GM18868 (cell line): ENCODE data around the gene GPR37.

Source experiments
- ATAC-seq: cut with Tn5 transposase; IDR thresholded peaks from one replicate; pipeline ENCODE4 v1.9.1; 2021; ENCODE audit warnings: mild to moderate bottlenecking, moderate library complexity; ENCODE audit not compliant: unreplicated experiment

The GPR37 gene, protein sequence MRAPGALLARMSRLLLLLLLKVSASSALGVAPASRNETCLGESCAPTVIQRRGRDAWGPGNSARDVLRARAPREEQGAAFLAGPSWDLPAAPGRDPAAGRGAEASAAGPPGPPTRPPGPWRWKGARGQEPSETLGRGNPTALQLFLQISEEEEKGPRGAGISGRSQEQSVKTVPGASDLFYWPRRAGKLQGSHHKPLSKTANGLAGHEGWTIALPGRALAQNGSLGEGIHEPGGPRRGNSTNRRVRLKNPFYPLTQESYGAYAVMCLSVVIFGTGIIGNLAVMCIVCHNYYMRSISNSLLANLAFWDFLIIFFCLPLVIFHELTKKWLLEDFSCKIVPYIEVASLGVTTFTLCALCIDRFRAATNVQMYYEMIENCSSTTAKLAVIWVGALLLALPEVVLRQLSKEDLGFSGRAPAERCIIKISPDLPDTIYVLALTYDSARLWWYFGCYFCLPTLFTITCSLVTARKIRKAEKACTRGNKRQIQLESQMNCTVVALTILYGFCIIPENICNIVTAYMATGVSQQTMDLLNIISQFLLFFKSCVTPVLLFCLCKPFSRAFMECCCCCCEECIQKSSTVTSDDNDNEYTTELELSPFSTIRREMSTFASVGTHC

DNA sequence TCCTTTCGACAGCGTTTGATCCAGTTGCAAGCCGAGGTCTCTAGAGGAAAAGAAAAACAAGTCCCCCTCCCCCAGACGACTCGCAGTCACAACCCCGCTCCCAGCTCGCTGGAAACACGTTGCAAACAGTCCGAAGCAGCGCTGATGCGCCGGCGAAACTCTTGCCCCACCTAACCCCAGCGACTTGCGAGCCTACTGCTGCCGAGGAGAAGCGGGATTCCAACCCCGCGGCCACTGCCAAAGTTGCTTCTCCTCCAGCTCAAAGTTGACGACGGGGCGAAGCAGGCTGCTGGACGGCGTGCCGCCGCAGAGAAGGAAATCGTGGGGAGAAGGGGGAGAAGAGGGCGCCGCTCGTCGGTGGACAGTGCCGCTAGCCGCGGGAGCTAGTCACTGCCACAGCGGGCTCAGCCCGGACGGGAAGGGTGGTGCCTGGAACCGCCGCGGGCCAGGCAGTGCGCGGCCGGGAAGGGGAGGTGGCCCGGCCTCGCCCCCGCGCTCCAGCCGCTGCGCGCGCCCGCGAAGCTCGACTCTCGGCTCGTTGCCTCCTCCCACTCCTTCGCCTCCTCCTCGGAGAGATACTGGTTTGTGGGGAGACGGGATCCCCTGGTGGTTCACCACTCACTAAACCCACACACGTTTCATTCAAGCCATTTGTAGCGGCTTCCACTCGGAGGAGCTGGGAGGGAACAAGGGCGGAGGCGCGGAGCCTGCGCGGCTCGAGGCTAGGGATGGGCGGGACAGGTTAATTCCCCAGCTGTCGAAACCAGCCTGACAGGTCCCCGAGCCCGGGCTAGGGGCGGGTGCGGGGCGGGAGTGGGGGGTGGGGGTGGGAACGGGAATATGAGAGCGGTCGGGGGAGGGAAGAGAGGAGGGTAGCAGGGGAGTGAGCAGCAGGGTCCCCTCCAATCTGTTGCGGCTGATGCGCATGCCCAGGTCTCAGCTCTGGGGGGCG lies at the start of gene GPR37:
GPR37 (minus strand) TSS at position 392 of the 952 bp plus-strand sequence. CDS start 816 bp downstream, outside the sequence.
- peak; percentile 74 for ATAC-seq

DNA sequence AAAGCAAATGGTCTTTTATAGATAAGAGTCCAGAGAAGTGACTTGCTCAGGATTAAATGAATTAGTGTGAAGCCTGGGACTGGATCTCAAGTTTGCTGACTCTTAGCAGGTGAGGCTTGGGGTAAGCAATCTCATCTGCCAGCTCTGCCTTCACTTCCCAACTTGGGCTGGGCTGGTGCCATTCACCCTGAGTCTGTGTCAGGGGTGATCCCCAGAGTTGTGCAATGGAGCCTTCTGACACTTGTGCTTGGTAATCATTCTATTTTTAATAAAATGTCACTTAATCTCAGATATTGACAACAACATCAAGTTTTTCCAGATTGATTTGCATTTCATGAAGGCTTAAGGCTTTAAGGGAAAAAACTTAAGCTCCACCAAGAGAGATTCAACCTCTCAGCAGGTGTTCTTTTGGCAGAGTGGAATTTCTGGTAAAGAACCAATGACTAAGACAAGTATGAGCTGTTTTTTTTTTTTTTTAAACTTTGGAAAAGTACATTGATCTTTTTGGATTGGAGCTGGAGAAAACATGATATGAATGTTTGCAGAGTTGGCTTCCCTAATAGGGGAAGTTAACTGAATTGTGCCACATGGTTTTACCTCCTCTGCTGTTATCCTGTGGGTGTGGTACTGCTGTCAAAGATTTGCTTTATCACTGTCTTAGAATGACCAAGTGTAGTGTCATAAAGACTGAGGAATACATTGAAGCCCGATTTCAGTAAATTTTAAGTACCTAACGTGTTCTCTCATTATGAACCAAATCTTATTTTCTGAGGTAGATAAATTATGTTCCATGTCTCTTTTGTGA lies 48.6 kb upstream of the GPR37 start:
- no peak for ATAC-seq

DNA sequence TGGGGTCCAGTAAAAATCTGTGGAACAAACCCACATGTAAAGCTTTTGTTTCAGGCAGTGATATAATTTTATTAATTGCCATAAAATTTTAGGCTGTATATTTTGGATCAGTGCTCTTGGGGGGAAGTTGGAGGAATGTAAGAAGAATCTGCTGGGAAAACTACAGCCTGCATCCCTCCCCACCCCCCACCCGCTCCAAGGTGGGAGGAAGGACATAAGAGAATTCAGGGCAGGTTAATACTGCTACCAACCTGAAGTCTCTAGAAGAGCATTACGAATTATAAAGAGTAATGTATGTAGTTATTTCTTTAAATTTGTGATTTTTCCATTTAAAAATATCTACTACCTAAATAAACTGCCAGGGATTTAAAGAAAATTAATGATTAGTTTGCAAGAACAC lies 47.2 kb upstream of the GPR37 start:
- ATAC-seq = no peak

DNA sequence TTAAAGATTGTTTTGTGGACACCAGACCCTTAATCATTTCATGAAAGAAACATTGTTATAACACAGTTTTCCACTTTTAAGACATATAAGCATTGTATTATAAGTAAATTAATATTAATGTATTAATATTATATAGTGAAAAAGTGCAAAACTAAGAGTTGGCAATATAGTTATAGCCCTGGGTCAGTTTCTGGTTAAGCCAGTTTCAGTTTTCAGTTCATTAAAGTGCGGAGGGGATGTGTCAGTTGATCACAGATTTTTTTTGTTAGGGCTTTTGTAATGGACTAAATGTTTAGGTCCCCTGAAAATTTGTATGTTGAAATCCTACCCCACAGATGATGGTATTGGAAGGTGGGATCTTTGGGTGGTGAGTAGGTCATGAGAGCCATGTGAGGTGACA lies 45.7 kb upstream of the GPR37 start:
- no peak for ATAC-seq

DNA sequence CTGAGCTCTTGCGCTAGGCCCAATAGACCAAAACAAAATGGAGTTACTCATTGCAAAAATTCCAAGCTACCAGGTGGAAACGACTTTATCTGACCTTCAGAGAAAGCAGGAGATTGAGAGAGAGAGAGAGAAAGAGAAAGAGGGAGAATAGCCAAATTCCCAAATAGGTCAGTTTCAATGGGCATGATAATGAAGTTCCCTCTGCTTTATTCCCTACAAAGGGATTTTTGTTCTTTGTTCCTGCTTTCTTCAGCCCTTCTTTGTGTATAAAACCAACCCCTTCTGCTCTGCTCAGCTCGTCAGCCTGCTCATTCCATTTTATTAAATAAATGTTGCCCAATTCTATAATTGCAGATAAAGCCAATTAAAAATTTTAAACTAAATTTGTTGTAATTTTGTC lies 45.0 kb upstream of the GPR37 start:
- no peak for ATAC-seq

DNA sequence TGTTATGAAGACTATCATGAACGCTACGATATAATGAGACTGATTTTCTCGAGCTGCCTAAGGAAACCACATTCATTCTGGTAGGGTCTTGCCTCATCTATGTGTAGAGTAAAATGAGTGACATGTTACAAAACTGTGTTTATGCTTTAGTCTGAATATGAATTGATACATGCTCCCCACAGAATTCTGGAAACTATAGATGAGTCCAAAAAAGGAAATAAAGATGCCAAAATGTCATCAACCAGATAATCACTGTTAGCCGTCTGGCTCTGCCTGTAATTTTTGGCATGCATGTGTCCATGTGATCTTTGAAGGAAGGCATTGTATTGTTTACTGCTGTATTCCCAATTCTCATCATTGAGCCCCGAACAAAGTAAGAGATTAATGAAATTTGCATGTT lies 42.6 kb upstream of the GPR37 start:
- no peak for ATAC-seq

DNA sequence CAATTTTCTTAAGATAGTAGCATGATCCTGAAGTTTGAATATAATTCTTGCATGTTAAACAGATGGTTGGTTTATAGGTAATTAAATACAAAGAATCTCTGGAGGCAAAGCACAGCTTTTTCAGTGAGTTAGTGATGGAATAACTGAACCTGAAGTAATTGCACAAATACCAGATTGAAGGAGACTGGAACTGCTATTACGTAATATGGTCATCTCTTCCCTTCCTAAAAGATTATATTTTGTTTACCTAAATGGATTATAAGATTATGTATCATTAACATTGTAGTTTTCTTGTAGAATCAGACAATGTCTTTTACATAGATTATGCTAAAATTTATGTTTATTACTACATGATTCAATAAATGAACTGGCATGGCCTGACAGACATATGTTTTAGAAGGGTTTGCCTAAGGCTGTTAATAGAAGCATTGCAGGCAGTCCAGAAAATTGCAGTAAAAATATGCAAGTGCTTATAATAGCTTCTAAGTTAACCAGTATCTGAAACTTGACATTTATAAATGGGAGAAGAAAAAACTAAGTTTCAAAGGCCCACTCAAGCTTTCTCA lies 35.8 kb upstream of the GPR37 start:
- no peak for ATAC-seq

DNA sequence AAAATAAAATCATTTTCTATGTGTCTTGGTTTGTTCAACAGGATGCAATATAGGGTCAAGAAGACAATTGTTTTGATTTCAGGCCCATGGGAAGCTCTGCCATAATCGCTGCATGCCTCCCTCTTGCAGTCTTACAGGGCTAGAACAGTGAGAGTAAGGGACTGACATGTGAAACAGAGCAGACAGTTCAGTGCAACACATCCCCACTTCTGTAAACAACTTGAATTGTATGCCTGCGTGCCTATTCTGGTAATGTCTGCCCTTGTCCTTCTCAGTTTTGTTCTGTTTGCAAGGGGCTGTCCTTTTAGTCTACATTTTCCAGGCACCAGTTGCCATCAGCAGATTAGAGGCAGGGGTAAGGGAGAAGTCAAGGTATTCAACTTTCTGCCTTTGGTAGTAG lies 34.8 kb upstream of the GPR37 start:
- no peak for ATAC-seq

DNA sequence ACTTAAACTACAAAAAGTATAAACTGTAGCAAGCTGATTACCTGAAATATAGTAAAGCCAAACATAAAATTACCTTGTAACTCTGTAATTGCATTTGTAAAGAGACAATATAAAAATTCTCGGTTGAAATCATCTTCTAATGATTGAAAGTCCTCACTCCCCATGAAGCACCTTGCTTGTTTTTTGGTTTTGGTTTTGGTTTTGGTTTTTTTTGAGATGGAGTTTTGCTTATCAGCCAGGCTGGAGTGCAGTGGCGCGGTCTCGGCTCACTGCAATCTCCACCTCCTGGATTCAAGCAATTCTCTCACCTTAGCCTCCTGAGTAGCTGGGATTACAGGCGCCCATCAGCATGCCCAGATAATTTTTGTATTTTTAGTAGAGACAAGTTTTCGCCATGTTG lies 33.9 kb upstream of the GPR37 start:
- ATAC-seq = no peak

DNA sequence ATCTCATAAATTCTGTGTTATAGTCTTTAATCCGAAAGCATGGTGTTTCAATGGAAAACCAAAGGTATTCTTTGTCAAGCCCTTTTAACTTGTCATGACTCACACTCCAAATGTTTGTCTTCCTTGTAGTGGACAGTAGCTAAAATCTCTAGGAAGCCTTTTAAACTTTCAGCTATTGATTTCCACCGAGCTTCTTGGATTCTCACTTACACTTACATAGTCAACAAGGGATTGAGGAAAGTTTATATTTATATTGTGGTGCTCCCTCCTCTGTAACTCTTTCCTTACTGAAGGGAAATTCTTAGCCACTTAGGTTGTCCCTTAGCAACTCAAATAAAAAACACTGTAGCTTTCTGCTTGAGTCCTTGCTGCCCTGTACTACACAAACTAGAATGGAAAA lies 31.2 kb upstream of the GPR37 start:
- no peak for ATAC-seq

DNA sequence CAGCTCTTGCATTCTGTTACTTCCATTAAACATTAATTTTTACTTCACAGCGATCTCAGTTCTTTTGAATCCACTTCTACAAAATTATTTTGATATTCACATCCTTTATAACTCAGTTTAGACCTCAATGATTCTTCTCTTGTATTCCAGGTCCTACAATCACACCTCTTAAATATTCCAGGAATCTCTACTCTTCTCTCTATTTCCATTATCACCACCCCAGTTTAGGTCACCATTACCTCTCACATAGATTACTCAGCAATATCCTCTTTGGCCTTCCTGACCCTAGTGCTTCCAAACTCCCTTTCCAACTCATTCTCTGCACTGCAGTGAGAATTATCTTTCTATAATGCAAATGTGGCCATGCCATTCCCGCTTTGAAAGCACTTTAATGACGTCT lies 27.1 kb upstream of the GPR37 start:
- no peak for ATAC-seq

DNA sequence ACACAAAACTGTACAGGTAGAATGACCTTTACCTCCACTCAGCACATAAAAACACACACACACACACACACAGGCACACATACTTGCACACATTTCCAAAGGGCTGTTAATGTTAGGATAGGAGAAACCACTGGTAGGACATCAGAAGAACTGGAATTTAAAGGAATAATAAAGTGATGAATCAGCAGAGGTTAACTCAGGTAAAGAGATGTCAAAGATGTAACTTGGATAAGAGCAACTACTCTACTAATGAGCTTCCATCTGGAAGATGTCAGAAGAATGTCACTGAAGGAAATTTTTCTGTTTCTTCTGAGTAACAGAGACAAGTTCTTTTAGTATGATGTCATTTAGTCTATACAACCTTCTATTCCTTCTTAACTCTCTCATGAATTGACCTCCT lies 26.4 kb upstream of the GPR37 start:
- no peak for ATAC-seq

DNA sequence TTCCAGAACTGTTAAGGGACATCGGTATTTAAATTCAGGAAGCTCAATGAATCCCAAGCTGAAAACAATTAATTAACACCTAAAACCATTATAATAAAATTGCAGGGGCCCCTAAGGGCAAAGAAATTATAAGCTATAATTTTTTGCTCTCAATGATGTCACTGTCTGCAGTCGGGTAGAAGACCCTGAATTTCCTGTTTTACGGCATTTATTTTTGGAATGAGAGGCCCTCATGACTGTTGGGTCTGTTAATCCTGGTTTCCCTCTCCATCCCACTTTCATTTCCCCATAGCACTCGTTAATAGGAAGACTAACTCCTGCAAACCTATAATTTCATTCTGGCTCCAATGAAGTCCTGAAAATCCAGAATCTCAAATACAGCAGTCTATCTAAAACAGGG lies 25.8 kb upstream of the GPR37 start:
- ATAC-seq = no peak

DNA sequence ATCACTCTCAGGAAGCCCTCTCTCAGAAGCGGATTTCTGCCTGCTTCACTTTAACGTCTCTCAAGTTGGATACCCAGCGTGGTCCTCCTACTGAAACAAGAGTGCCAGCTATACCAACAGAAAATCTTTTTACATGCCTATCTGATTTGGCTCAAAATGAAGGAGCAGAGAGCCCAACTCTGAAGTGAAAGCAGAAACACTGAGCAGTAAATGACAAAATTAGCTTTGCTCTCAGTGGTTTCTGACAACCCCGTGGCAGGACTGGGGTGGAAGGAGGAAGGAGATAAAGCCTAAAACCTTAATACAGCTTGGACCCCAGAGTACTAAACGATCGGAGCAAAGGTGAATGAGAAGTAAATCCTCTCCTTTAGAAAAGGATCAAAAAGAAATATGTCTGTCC lies 25.1 kb upstream of the GPR37 start:
- ATAC-seq = peak; percentile 69

DNA sequence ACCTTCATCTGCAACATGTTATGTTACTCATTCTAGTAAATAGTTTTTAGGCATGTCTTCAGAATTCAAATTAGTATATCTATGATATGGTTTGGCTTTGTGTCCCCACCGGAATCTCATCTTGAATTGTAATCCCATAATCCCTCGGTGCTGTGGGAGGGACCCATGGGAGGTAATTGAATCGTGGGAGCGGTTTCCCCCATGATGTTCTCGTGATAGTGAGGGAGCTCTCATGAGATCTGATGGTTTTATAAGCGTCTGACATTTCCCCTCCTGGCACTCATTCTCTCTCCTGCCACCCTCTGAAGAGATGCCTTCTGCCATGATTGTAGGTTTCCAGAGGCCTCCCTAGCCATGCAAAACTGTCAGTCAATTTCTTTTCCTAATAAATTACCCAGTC lies 20.4 kb upstream of the GPR37 start:
- no peak for ATAC-seq

DNA sequence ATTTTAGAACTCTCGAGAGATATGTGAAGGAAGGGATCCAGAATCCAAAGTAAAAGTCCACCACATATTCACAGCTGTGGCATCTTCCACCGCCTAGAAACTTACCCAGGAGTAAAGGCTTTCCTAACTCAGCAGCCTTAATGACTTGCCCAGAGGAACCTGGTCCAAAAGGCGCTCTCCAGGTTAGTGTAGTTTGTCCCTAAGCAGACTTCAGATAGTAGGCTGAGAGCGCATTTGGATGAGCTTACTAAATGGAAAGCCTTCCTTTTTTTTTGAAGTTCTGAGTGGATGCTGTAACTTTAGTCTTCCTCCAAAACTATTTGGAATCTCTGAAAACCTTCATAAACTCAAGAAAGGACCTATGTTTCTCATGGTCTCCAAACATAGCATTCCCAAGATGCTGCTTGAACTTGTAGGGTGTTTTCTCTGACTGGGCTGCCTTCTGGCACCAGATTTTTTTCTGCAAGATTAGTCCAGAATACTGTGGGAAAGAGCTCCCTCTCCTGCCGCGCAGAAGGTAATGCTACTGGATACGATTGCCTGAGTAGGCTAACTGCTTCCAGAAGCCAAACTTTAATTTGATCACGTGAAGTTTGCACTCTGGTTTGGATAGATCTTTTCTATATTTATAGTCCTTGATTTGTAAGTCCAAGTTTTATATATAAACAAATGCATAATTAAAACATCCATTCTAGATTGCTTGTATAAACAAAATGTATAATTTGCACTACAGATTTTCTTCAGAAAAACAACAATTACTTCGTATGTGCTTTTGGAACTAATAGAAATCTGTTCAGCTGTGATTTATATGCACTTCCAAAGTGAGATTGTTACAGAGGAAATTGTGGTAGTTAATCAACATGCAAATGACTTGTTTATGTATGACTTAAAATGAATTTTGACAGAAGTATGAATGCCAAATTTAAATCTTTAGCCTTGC lies 19.6 kb upstream of the GPR37 start:
- peak; percentile 92 for ATAC-seq

DNA sequence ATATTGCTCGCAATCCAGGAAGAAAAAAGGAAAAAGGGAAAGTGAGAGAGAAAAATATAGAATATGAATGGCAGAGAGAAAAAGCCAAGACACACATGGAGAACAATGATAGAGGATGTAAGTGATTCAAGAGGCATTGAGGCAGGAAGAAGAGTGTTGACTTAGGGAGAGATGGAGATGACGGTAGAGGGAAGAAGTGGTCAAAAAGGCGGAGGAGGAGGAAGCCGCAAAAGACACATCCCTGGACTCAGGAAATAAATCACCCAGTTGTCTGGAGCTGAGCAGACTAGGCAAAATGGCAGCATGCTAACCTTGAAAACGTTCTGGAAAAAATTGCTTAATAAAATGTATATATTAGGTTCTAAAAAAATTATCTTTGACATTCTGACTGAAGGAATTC lies 17.7 kb upstream of the GPR37 start:
- no peak for ATAC-seq

DNA sequence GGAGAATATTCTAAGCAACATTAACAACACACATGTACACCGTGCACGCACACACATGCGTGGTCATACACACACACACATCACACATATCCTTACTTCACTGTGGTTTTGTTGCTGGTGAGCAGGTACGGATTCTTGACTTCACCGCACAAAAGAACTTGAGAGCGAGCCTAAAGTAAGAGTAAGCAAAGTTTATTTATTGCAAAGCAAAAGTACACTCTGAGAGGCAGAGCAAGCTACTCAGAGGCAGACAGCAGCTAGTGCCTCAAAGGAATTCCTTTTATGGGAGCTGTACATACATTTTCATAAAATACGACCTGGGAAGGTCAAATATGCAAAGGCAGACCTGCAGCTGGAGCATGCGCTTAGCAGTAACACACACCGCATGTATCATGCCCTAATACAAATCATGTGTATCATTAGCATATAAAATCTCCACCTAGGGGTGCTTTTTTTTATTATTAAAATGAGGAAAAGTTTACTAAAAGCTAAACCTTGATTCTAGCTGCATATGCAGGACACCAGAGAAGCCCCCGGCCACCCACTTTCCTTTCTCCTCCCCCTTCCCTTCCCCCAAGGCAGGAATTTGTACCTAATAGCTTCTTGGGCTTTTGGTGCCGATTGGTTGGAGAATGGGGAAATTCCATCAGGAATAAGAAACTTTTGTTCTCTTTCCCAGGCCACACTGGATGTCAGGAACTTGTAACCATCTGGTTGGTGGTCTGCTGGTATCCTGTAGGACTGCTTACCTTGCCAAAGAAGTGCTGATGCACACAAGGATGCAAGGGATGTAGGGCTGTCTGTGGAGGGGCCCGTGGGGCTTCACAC lies 16.5 kb upstream of the GPR37 start:
- ATAC-seq = no peak
